ENCODE data around the gene ICA1L.

The ICA1L gene

GRCh38 chr2:202736826-202737225, 134.7 kb downstream of the ICA1L start:
- DNase-seq (ENCODE audit: low read depth) = no peak

- no peak for DNase-seq (ENCODE audit: low read depth)
Measured at GRCh38 chr2:202726070-202726469, 145.5 kb downstream of the ICA1L start.

- no peak for DNase-seq (ENCODE audit: low read depth)
Measured at GRCh38 chr2:202723746-202724145, 147.8 kb downstream of the ICA1L start.
